ENCODE data around the gene AP3S2.

AP3S2 gene

GRCh38 chr15:89820666-89821611, 72.9 kb downstream of the AP3S2 start:
- no peak for DNase-seq (ENCODE audit: extremely low read depth, low read depth)
- no peak for TF ChIP-seq CTCF (IDR thresholded peaks at IDR 0.05; ENCODE audit: low read depth, low read length)

GRCh38 chr15:89818287-89818686, 75.5 kb downstream of the AP3S2 start:
- TF ChIP-seq CTCF (IDR thresholded peaks at IDR 0.05; ENCODE audit: low read depth, low read length), result no peak
- no peak for DNase-seq (ENCODE audit: extremely low read depth, low read depth)

DNA sequence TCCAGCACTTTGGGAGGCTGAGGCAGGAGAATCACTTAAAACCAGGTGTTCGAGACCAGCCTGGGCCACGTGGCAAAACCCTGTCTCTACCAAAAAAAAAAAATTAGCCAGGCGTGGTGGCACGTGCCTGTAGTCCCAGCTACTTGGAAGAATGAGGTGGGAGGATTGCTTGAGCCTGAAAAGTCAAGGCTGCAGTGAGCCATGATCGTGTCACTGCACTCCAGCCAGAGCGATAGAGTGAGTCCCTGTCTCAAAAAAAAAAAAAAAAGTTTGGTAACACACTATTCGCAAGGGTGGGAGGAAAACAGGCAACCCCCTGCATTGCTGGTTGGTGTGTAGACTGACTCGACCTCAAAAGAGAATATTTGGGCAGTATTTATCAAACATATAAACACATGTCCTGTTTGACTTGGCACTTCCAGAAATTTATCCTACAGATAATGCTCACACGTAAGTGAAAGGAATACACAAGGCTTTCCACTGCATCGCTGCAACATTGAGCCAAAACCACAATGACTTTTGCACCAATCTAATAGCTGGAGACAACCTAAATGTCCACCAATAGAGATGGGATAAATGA, 76.0 kb downstream of the AP3S2 start:
- no peak for TF ChIP-seq CTCF (IDR thresholded peaks at IDR 0.05; ENCODE audit: low read depth, low read length)
- no peak for DNase-seq (ENCODE audit: extremely low read depth, low read depth)

DNA sequence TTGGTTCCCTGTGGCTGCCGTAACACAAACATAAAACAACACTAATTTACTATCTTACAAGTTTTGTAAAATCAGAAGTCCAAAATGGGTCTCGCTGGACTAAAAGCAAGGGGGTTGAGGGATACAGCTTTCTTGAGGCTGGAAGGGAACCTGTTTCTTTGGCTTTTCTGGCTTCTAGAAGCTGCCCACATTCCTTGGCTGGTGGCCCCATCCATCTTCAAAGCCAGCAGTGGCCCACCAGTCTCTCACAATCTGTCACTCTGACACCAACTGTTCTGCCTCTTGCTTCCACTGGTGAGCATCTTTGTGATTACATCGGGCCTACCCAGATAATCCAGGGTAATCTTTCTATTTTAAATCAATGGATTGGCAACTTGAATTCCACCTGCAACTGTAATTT, 78.0 kb downstream of the AP3S2 start:
- no peak for TF ChIP-seq CTCF (IDR thresholded peaks at IDR 0.05; ENCODE audit: low read depth, low read length)
- no peak for DNase-seq (ENCODE audit: extremely low read depth, low read depth)

GRCh38 chr15:89814112-89814742, 79.6 kb downstream of the AP3S2 start:
- DNase-seq (ENCODE audit: extremely low read depth, low read depth), result no peak
- no peak for TF ChIP-seq CTCF (IDR thresholded peaks at IDR 0.05; ENCODE audit: low read depth, low read length)

- no peak for TF ChIP-seq CTCF (IDR thresholded peaks at IDR 0.05; ENCODE audit: low read depth, low read length)
- DNase-seq (ENCODE audit: extremely low read depth, low read depth), result no peak
Observed at GRCh38 chr15:89813381-89814111, 80.2 kb downstream of the AP3S2 start.

Data from AG09319 (cell line).